ENCODE results near the gene GPC6.
"Not testable (repeated sequence)": the region's sequence is repeated elsewhere in the genome, so short reads cannot be mapped to it uniquely, and the experiment has no call there.

Gene GPC6

GRCh38 chr13:93318534-93319254, 92.1 kb downstream of the GPC6 start:
- DNase-seq (ENCODE audit: low spot score) = no peak

- DNase-seq (ENCODE audit: low spot score) = no peak
Observed at GRCh38 chr13:93320942-93321341, 94.3 kb downstream of the GPC6 start.

GRCh38 chr13:93323880-93324279, 97.3 kb downstream of the GPC6 start:
- DNase-seq (ENCODE audit: low spot score) = not testable (repeated sequence)

- DNase-seq (ENCODE audit: low spot score) = no peak
Observed at GRCh38 chr13:93325303-93326233, 99.0 kb downstream of the GPC6 start.

- no peak for DNase-seq (ENCODE audit: low spot score)
Observed at GRCh38 chr13:93326234-93326811, 99.7 kb downstream of the GPC6 start.

- no peak for DNase-seq (ENCODE audit: low spot score)
Observed at GRCh38 chr13:93328943-93329342, 102.3 kb downstream of the GPC6 start.

- no peak for DNase-seq (ENCODE audit: low spot score)
Observed at GRCh38 chr13:93336728-93337127, 110.1 kb downstream of the GPC6 start.

GRCh38 chr13:93338030-93338429, 111.4 kb downstream of the GPC6 start:
- DNase-seq (ENCODE audit: low spot score) = no peak

- no peak for DNase-seq (ENCODE audit: low spot score)
Observed at GRCh38 chr13:93338906-93339305, 112.3 kb downstream of the GPC6 start.

- no peak for DNase-seq (ENCODE audit: low spot score)
Observed at GRCh38 chr13:93339550-93339949, 112.9 kb downstream of the GPC6 start.

GRCh38 chr13:93341517-93341916, 114.9 kb downstream of the GPC6 start:
- DNase-seq (ENCODE audit: low spot score) = no peak

- no peak for DNase-seq (ENCODE audit: low spot score)
Observed at GRCh38 chr13:93343097-93343496, 116.5 kb downstream of the GPC6 start.

GRCh38 chr13:93344048-93344705, 117.6 kb downstream of the GPC6 start:
- DNase-seq (ENCODE audit: low spot score) = no peak

- no peak for DNase-seq (ENCODE audit: low spot score)
Observed at GRCh38 chr13:93345024-93345423, 118.4 kb downstream of the GPC6 start.

GRCh38 chr13:93345770-93346169, 119.2 kb downstream of the GPC6 start:
- no peak for DNase-seq (ENCODE audit: low spot score)

GRCh38 chr13:93352616-93353015, 126.0 kb downstream of the GPC6 start:
- DNase-seq (ENCODE audit: low spot score) = no peak

- DNase-seq (ENCODE audit: low spot score) = no peak
Observed at GRCh38 chr13:93355094-93355493, 128.5 kb downstream of the GPC6 start.

GRCh38 chr13:93356469-93356868, 129.9 kb downstream of the GPC6 start:
- DNase-seq (ENCODE audit: low spot score) = no peak

- DNase-seq (ENCODE audit: low spot score) = no peak
Observed at GRCh38 chr13:93360021-93360420, 133.4 kb downstream of the GPC6 start.

GRCh38 chr13:93361703-93362102, 135.1 kb downstream of the GPC6 start:
- DNase-seq (ENCODE audit: low spot score) = no peak

- DNase-seq (ENCODE audit: low spot score) = no peak
Observed at GRCh38 chr13:93364166-93364565, 137.6 kb downstream of the GPC6 start.

GRCh38 chr13:93368296-93368695, 141.7 kb downstream of the GPC6 start:
- no peak for DNase-seq (ENCODE audit: low spot score)

Measured in activated CD4-positive, alpha-beta T cell treated with anti-CD3 and anti-CD28 coated beads, Interleukin-2, Interleukin-4, amounts not matched to agents 100 ng/mL and 50 ng/mL, durations not matched to agents 16 hours and 8 hours (primary cell).